ENCODE data around the gene CCDC136.

Gene CCDC136

GRCh38 chr7:128788446-128789412, 3.0 kb upstream of the CCDC136 start:
- H3K27ac ChIP-seq, result no peak overlapping the region
- TF ChIP-seq, protein P1, sequence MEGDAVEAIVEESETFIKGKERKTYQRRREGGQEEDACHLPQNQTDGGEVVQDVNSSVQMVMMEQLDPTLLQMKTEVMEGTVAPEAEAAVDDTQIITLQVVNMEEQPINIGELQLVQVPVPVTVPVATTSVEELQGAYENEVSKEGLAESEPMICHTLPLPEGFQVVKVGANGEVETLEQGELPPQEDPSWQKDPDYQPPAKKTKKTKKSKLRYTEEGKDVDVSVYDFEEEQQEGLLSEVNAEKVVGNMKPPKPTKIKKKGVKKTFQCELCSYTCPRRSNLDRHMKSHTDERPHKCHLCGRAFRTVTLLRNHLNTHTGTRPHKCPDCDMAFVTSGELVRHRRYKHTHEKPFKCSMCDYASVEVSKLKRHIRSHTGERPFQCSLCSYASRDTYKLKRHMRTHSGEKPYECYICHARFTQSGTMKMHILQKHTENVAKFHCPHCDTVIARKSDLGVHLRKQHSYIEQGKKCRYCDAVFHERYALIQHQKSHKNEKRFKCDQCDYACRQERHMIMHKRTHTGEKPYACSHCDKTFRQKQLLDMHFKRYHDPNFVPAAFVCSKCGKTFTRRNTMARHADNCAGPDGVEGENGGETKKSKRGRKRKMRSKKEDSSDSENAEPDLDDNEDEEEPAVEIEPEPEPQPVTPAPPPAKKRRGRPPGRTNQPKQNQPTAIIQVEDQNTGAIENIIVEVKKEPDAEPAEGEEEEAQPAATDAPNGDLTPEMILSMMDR (IDR thresholded peaks at IDR 0.05), result no peak
- no peak for TF ChIP-seq ZFX (IDR thresholded peaks at IDR 0.05; ENCODE audit: borderline replicate concordance)

- TF ChIP-seq ZFX (IDR thresholded peaks at IDR 0.05; ENCODE audit: borderline replicate concordance), result no peak
- TF ChIP-seq, protein P1 (IDR thresholded peaks at IDR 0.05), result no peak
- H3K27ac ChIP-seq, result no peak overlapping the region; the same call in 1 of the 2 replicates
These were observed 1.3 kb upstream of the CCDC136 start for GRCh38 chr7:128790315-128791041.

- no peak for TF ChIP-seq ZFX (IDR thresholded peaks at IDR 0.05; ENCODE audit: borderline replicate concordance)
- TF ChIP-seq, protein P1 (IDR thresholded peaks at IDR 0.05), result no peak
- H3K27ac ChIP-seq, result no peak overlapping the region
These were observed 182 bp downstream of the CCDC136 start for GRCh38 chr7:128791972-128792327.

DNA sequence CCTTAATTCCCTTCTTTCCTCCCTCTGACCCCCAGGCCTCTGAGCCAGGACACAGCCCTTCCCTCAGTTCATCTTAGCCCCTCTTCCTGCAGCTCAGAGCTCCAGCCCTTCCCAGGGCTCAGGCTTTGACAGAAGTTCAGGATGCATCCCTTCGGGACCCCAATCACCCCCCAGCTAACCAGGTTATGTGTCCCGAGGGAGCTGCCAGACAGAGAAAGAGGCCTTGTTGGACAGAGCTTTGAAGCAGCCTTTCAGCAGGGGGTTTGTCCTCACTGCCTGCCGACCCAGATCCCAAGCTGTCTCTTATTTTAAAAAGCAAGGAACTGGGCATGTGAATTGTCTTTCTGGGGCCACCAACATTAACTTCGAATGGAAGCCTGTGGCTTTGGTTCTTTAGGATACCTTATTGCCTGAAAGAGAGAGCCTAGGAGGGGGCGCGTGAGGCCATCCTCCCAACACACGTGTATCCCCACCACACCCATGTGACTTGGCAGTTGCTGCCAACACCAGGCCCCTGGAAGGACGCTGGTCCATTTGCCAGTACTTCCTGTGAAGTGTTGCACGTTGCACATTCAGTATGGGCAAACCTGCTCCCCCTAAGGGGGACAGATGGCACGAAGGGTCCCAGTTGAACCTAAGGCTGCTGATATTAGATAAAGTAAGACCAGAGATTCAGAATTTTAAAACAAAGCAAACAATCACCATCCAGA, 858 bp downstream of the CCDC136 start:
- TF ChIP-seq, protein P1 (IDR thresholded peaks at IDR 0.05), result no peak
- TF ChIP-seq ZFX (IDR thresholded peaks at IDR 0.05; ENCODE audit: borderline replicate concordance), result no peak
- H3K27ac ChIP-seq, result no peak overlapping the region

DNA sequence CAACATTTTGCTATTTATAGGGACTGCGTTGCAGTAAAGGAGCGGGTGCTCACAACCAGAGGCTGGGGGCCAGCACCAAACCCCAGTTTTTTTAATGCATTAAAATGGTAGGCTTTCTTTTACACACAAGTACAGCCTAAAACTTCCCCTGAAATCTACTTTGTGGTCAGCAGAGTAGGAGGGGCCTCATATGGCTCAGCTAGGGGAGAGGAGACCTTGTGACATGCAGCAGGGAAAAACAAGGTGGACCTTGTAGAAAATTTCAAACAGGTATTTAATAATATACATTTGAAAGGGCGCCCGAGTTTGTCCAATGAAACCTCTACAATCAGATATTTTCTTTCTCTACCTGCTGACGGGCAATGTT, 1.4 kb downstream of the CCDC136 start:
- TF ChIP-seq ZFX (IDR thresholded peaks at IDR 0.05; ENCODE audit: borderline replicate concordance), result no peak
- TF ChIP-seq, protein P1 (IDR thresholded peaks at IDR 0.05), result no peak
- no peak overlapping the region for H3K27ac ChIP-seq

- TF ChIP-seq, protein P1 (IDR thresholded peaks at IDR 0.05), result no peak
- TF ChIP-seq ZFX (IDR thresholded peaks at IDR 0.05; ENCODE audit: borderline replicate concordance), result no peak
These were observed 2.3 kb downstream of the CCDC136 start for GRCh38 chr7:128794020-128794419.

More at GRCh38 chr7:128794020-128794419, 2.3 kb downstream of the CCDC136 start:
- no peak overlapping the region for H3K27ac ChIP-seq

All from 22Rv1 (cell line).